ENCODE results near the gene SPATA31E1. TPM values are rescaled to one million over a fixed set of nuclear protein-coding genes. Genes with fewer than 3 reads are reported as not detected.

SPATA31E1 gene
- total RNA-seq, 4 donors from 2014 or later, result not detected

Other genes starting within 250 kb of the SPATA31E1 start
- gene CTSL, start 156.8 kb upstream of the SPATA31E1 start, total RNA-seq, result 100 to 1,000 TPM in 2 of 4 donors, 10 to 100 TPM in 2; 77.7 to 181 (median 100) TPM
- not detected for gene SPATA31C1, start 35.1 kb downstream of the SPATA31E1 start, total RNA-seq
- 1 to 10 TPM; 5.1 to 9.4 (median 7.0) TPM for gene CDK20, start 91.7 kb downstream of the SPATA31E1 start, total RNA-seq